ENCODE results near the gene NEDD8. TPM values are rescaled to one million over a fixed set of nuclear protein-coding genes. Genes with fewer than 3 reads are reported as not detected.

NEDD8 gene
- total and polyA plus RNA-seq, 4 donors, result 32.3 to 136 (median 78.1) TPM

GRCh38 chr14:24281636-24282035 lies 49.5 kb upstream of the NEDD8 start:
- 95% methylated on average over 7 of the region's 7 CpGs for WGBS
- TF ChIP-seq TAF1 (conservative IDR thresholded peaks at IDR 0.05) (no peak), YY1 (IDR thresholded peaks at IDR 0.05) (no peak), MAX (IDR thresholded peaks at IDR 0.05) (no peak), SP1 (IDR thresholded peaks at IDR 0.05) (no peak), FOXA1 (IDR thresholded peaks at IDR 0.05) (no peak), ZBTB33 (IDR thresholded peaks at IDR 0.05) (no peak), HNF4A (conservative IDR thresholded peaks at IDR 0.05) (no peak), RXRA (IDR thresholded peaks at IDR 0.05) (no peak), HNF4G (IDR thresholded peaks at IDR 0.05) (no peak), FOXA2 (IDR thresholded peaks at IDR 0.05) (no peak), CTCF (IDR thresholded peaks at IDR 0.05; ENCODE audit: low read depth, low read length, missing input control) (no peak), EGR1 (IDR thresholded peaks at IDR 0.05; ENCODE audit: low read depth in 2 of 2) (no peak), NR2F2 (IDR thresholded peaks at IDR 0.05) (no peak), RAD21 (IDR thresholded peaks at IDR 0.05) (no peak), JUND (IDR thresholded peaks at IDR 0.05) (no peak), REST (IDR thresholded peaks at IDR 0.05) (no peak), GABPA (IDR thresholded peaks at IDR 0.05 in 1 of 2, conservative IDR thresholded peaks at IDR 0.05 in 1 of 2) (no peak)
- Histone ChIP-seq H3K4me1 (ENCODE audit: control insufficient read depth in 4 of 4, insufficient read depth in 4 of 4, low read length in 3 of 4) (peaks cover 0 to 9% (median 7%) of the 10 kb centered on the region in 4 donors), H3K36me3 (ENCODE audit: control insufficient read depth in 4 of 4, insufficient read depth in 3 of 4, low read depth in 1 of 4, low read length in 3 of 4) (no peaks in the 10 kb centered on the region), H3K9ac (ENCODE audit: low read depth in 1 of 2, low read length in 2 of 2) (no peak overlapping the region), H3K4me3 (ENCODE audit: low read depth in 1 of 3, low read length in 3 of 3) (no peak overlapping the region), H3K9me3 (ENCODE audit: control insufficient read depth in 4 of 4, low read length in 3 of 4) (no peaks in the 10 kb centered on the region), H3K27ac (ENCODE audit: low read depth in 1 of 2, low read length in 2 of 2) (no peak overlapping the region), H3K27me3 (ENCODE audit: control insufficient read depth in 4 of 4, insufficient read depth in 4 of 4, low read length in 3 of 4) (no peaks in the 10 kb centered on the region)
- no peak for DNase-seq (ENCODE audit: low spot score)
